CD4-positive, alpha-beta memory T cell (primary cell): Measurements from ENCODE around the gene C2CD2. TPM values are rescaled to one million over a fixed set of nuclear protein-coding genes. Genes with fewer than 3 reads are reported as not detected.

Experiments used
- CTCF ChIA-PET: fragments of 350-600 bp; sonication (Branson Sonifier 250); formaldehyde crosslinking; loops from one replicate; lab custom pipeline; 2021; ENCODE audit warnings: inconsistent platforms; ENCODE audit not compliant: partially characterized antibody; lab: Charles Lee
- POLR2A ChIA-PET: fragments of 350-600 bp; sonication (Branson Sonifier 250); formaldehyde crosslinking; loops from one replicate; lab custom pipeline; 2021; ENCODE audit not compliant: partially characterized antibody; lab: Charles Lee
- DNase-seq, 5 donors: peaks; one replicate each; pipeline versions ENCODE4 v3.0.0 to v3.0.0-alpha.2; 2020 to 2022; ENCODE audit warnings: mixed read lengths in 1 of 5
- H3K27ac ChIP-seq: one replicate; pipeline ENCODE4 v1.7.0; 2013; ENCODE audit warnings: low read depth, low read length
- H3K27me3 ChIP-seq: 2 replicates; pipeline ENCODE4 v1.7.0; 2013; ENCODE audit warnings: mild to moderate bottlenecking, low read length, moderate library complexity; ENCODE audit not compliant: insufficient read depth
- H3K36me3 ChIP-seq: 2 replicates; pipeline ENCODE4 v1.7.0; 2013; ENCODE audit warnings: mild to moderate bottlenecking, low read length, moderate library complexity; ENCODE audit not compliant: insufficient read depth
- H3K4me1 ChIP-seq: 2 replicates; pipeline ENCODE4 v1.7.0; 2013; ENCODE audit warnings: mild to moderate bottlenecking, low read length, moderate library complexity; ENCODE audit not compliant: insufficient read depth
- H3K4me3 ChIP-seq, 2 donors: one replicate each; pipeline ENCODE4 v1.7.0; 2013; ENCODE audit warnings: low read length in 2 of 2, mild to moderate bottlenecking in 1 of 2
- H3K9me3 ChIP-seq, 2 donors: one replicate each; pipeline ENCODE4 v1.7.0; 2013; ENCODE audit warnings: low read length in 2 of 2, control low read depth in 1 of 2; ENCODE audit not compliant: control insufficient read depth in 1 of 2
- H3K27ac Mint-ChIP-seq, 7 donors: one replicate each; pipeline ENCODE4 v1.8.0; 2020 to 2021; ENCODE audit warnings: mixed read lengths in 7 of 7, mild to moderate bottlenecking in 6 of 7, inconsistent platforms in 3 of 7, moderate library complexity in 3 of 7
- H3K27me3 Mint-ChIP-seq, 2 donors: one replicate each; pipeline ENCODE4 v1.8.0; 2020 to 2021; ENCODE audit warnings: mixed read lengths in 2 of 2
- H3K36me3 Mint-ChIP-seq, 2 donors: one replicate each; pipeline ENCODE4 v1.8.0; 2020 to 2021; ENCODE audit warnings: mixed read lengths in 2 of 2, inconsistent platforms in 1 of 2, mild to moderate bottlenecking in 1 of 2
- H3K4me1 Mint-ChIP-seq, 4 donors: one replicate each; pipeline ENCODE4 v1.8.0; 2020 to 2021; ENCODE audit warnings: mixed read lengths in 4 of 4, mild to moderate bottlenecking in 1 of 4
- H3K4me3 Mint-ChIP-seq, 8 donors: one replicate each; pipeline ENCODE4 v1.8.0; 2020 to 2021; ENCODE audit warnings: mixed read lengths in 8 of 8, mild to moderate bottlenecking in 7 of 8, moderate library complexity in 6 of 8, inconsistent platforms in 3 of 8
- H3K9me3 Mint-ChIP-seq, 8 donors: one replicate each; pipeline ENCODE4 v1.8.0; 2020 to 2021; ENCODE audit warnings: mixed read lengths in 8 of 8, mild to moderate bottlenecking in 5 of 8, inconsistent platforms in 3 of 8, moderate library complexity in 1 of 8
- intact Hi-C: fragments of 100-400 bp; cut with micrococcal nuclease; formaldehyde crosslinking; loops from one replicate; pipeline ENCODE4 v1.15.1; 2023
- polyA plus RNA-seq, 2 donors: library from polyadenylated mRNA; unstranded; fragments of 300-500 nt; fragmentation: Illumina TruSeq; gene quantifications; one replicate each; pipeline ENCODE4 v1.2.3, GENCODE V29; 2021
- total RNA-seq, 2 experiments: library from RNA; stranded (reverse); gene quantifications; one replicate each; pipeline ENCODE4 v1.2.3, GENCODE V29; 2021

The C2CD2 gene
- total and polyA plus RNA-seq, 4 experiments from 2014 or later = 1.9 to 11.0 (median 7.0) TPM

- DNase-seq = no peak
- H3K27ac ChIP-seq = no peak overlapping the region
- H3K9me3 ChIP-seq = no peaks in the 10 kb centered on the region
- H3K4me1 ChIP-seq = no peaks in the 10 kb centered on the region
- Mint-ChIP-seq H3K36me3 (peaks cover 2 to 3% of the 10 kb centered on the region in 2 donors), H3K27ac (peak overlapping the region in 2 of 7 donors; percentile 61 to 82), H3K27me3 (no peaks in the 10 kb centered on the region), H3K4me3 (no peak overlapping the region), H3K9me3 (no peaks in the 10 kb centered on the region), H3K4me1 (peaks cover 16 to 20% (median 18%) of the 10 kb centered on the region in 4 donors)
- ChIA-PET POLR2A (interaction anchor here (0.6 kb wide), 1 partner anchor 541 kb away, joined by 4 read pairs; no protein-coding TSS in a partner anchor), CTCF (no interaction called here)
- no peak overlapping the region for H3K4me3 ChIP-seq
- H3K36me3 ChIP-seq = no peaks in the 10 kb centered on the region
- no peaks in the 10 kb centered on the region for H3K27me3 ChIP-seq
- intact Hi-C loops = no loop called here
Observed at GRCh38 chr21:41865002-41865777, 88.6 kb downstream of the C2CD2 start.

GRCh38 chr21:41864311-41865001 is 89.4 kb downstream of the C2CD2 start:
- CTCF ChIA-PET = no interaction called here
- H3K9me3 Mint-ChIP-seq = no peaks in the 10 kb centered on the region
- no peaks in the 10 kb centered on the region for H3K27me3 ChIP-seq
- no peaks in the 10 kb centered on the region for H3K36me3 ChIP-seq
- H3K27ac ChIP-seq = no peak overlapping the region
- no peaks in the 10 kb centered on the region for H3K27me3 Mint-ChIP-seq
- peak overlapping the region in 3 of 7 donors; percentile 18 to 36 (median 35) for H3K27ac Mint-ChIP-seq
- no peak for DNase-seq
- no peak overlapping the region for H3K4me3 Mint-ChIP-seq
- intact Hi-C loops = no loop called here
- H3K36me3 Mint-ChIP-seq = peaks cover 0 to 4% of the 10 kb centered on the region in 2 donors
- no peak overlapping the region for H3K4me3 ChIP-seq
- H3K4me1 Mint-ChIP-seq = peaks cover 15 to 20% (median 18%) of the 10 kb centered on the region in 4 donors
- POLR2A ChIA-PET = interaction anchor here (0.6 kb wide), 1 partner anchor 542 kb away, joined by 4 read pairs; no protein-coding TSS in a partner anchor
- no peaks in the 10 kb centered on the region for H3K9me3 ChIP-seq
- no peaks in the 10 kb centered on the region for H3K4me1 ChIP-seq

- peaks cover 0 to 4% of the 10 kb centered on the region in 2 donors for H3K36me3 Mint-ChIP-seq
- no peak for DNase-seq
- H3K27me3 Mint-ChIP-seq = no peaks in the 10 kb centered on the region
- H3K4me3 ChIP-seq = no peak overlapping the region
- no peak overlapping the region for H3K4me3 Mint-ChIP-seq
- H3K4me1 Mint-ChIP-seq = peaks cover 12 to 20% (median 17%) of the 10 kb centered on the region in 4 donors
- H3K4me1 ChIP-seq = no peaks in the 10 kb centered on the region
- CTCF ChIA-PET = no interaction called here
- POLR2A ChIA-PET = no interaction called here
- no peak overlapping the region for H3K27ac ChIP-seq
- intact Hi-C loops = no loop called here
- no peaks in the 10 kb centered on the region for H3K9me3 Mint-ChIP-seq
- no peaks in the 10 kb centered on the region for H3K27me3 ChIP-seq
- H3K36me3 ChIP-seq = peaks cover 5% of the 10 kb centered on the region
- peak overlapping the region in 4 of 7 donors; percentile 3 to 75 (median 12) for H3K27ac Mint-ChIP-seq
- no peaks in the 10 kb centered on the region for H3K9me3 ChIP-seq
Observed at GRCh38 chr21:41863439-41863740, 90.4 kb downstream of the C2CD2 start.

- no peak for DNase-seq
- Mint-ChIP-seq H3K36me3 (peaks cover 9 to 14% of the 10 kb centered on the region in 2 donors), H3K4me1 (peaks cover 12 to 20% (median 17%) of the 10 kb centered on the region in 4 donors), H3K9me3 (no peaks in the 10 kb centered on the region), H3K27ac (peak overlapping the region in 2 of 7 donors; percentile 17 to 42), H3K4me3 (no peak overlapping the region), H3K27me3 (no peaks in the 10 kb centered on the region)
- POLR2A ChIA-PET = no interaction called here
- Histone ChIP-seq H3K4me3 (no peak overlapping the region), H3K36me3 (peaks cover 9% of the 10 kb centered on the region), H3K4me1 (no peaks in the 10 kb centered on the region), H3K9me3 (no peaks in the 10 kb centered on the region), H3K27me3 (no peaks in the 10 kb centered on the region), H3K27ac (no peak overlapping the region)
- CTCF ChIA-PET = no interaction called here
- intact Hi-C loops = no loop called here
Observed at GRCh38 chr21:41861987-41862386, 91.8 kb downstream of the C2CD2 start.

GRCh38 chr21:41861255-41861654 is 92.6 kb downstream of the C2CD2 start:
- Mint-ChIP-seq H3K4me1 (peaks cover 12 to 19% (median 15%) of the 10 kb centered on the region in 4 donors), H3K36me3 (peaks cover 16 to 19% of the 10 kb centered on the region in 2 donors), H3K27ac (peak overlapping the region in 5 of 7 donors; percentile 52 to 74 (median 55)), H3K9me3 (no peaks in the 10 kb centered on the region), H3K4me3 (no peak overlapping the region), H3K27me3 (no peaks in the 10 kb centered on the region)
- ChIA-PET CTCF (no interaction called here), POLR2A (no interaction called here)
- no peaks in the 10 kb centered on the region for H3K4me1 ChIP-seq
- H3K27me3 ChIP-seq = no peaks in the 10 kb centered on the region
- peaks cover 9% of the 10 kb centered on the region for H3K36me3 ChIP-seq
- no peak overlapping the region for H3K27ac ChIP-seq
- intact Hi-C loops = no loop called here
- no peak overlapping the region for H3K4me3 ChIP-seq
- H3K9me3 ChIP-seq = no peaks in the 10 kb centered on the region
- DNase-seq = no peak

- Mint-ChIP-seq H3K4me3 (no peak overlapping the region), H3K9me3 (no peaks in the 10 kb centered on the region), H3K36me3 (peaks cover 23 to 26% of the 10 kb centered on the region in 2 donors), H3K4me1 (peaks cover 4 to 8% (median 6%) of the 10 kb centered on the region in 4 donors), H3K27me3 (no peaks in the 10 kb centered on the region), H3K27ac (no peak overlapping the region)
- no peaks in the 10 kb centered on the region for H3K4me1 ChIP-seq
- H3K27me3 ChIP-seq = no peaks in the 10 kb centered on the region
- no peak overlapping the region for H3K27ac ChIP-seq
- H3K36me3 ChIP-seq = peaks cover 20% of the 10 kb centered on the region
- H3K9me3 ChIP-seq = no peaks in the 10 kb centered on the region
- intact Hi-C loops = no loop called here
- POLR2A ChIA-PET = no interaction called here
- DNase-seq = no peak
- CTCF ChIA-PET = interaction anchor here (2.1 kb wide), 1 partner anchor 249 kb away, joined by 5 read pairs; no protein-coding TSS in a partner anchor
- no peak overlapping the region for H3K4me3 ChIP-seq
Observed at GRCh38 chr21:41859297-41859980, 94.4 kb downstream of the C2CD2 start.
